ENCODE results near the gene THNSL1. TPM values are rescaled to one million over a fixed set of nuclear protein-coding genes. Genes with fewer than 3 reads are reported as not detected.

Gene THNSL1
- total and polyA plus RNA-seq, 8 donors, result under 0.01 to 5.0 (median 1.3) TPM

DNA sequence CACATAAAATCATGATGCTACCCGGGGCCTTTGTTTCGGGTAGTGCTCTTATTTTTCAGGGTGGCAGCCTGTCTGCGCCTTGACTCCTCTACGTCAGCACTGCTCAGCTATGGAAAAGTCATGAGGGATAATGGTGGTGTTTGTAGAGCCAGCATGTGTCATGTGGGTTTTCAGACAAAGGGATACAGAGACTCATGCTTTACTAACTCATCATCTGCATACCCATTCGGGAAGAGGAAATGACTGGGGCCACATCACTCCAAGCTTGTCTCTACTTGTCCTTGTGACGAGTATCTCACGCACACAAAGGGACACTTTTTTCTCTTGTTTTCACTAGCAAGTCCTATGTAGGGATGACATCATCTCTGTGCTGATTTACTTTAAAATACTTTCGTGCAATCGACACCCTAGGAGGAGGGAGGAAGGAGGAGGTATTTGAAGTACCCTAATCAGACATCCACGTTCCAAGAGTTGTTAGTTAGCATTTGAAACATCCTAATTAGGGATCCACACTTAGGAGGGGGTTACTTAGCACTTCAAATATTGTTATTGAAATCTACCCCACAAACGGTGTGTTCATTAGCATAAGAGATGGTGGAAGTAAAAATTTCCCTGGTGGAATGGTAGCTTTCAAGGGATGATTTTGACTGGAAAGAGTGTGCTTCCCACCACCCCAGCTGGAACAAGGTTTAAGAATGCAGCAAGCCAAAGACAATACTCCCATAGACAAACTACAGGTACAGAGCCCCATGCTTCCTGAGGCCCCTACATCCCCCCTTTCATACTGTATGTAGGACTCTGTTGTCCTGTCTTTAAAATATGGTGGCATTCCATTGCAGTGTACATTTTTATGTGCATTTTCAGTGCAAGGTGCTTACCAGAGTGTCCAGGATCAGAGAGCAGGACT, 52.0 kb downstream of the THNSL1 start:
- intact Hi-C loops (cut with DNase I; ENCODE audit: low total_unique reads), result no loop called here
- no peak for TF ChIP-seq POLR2A (IDR thresholded peaks at IDR 0.05)
- TF ChIP-seq, protein P1, sequence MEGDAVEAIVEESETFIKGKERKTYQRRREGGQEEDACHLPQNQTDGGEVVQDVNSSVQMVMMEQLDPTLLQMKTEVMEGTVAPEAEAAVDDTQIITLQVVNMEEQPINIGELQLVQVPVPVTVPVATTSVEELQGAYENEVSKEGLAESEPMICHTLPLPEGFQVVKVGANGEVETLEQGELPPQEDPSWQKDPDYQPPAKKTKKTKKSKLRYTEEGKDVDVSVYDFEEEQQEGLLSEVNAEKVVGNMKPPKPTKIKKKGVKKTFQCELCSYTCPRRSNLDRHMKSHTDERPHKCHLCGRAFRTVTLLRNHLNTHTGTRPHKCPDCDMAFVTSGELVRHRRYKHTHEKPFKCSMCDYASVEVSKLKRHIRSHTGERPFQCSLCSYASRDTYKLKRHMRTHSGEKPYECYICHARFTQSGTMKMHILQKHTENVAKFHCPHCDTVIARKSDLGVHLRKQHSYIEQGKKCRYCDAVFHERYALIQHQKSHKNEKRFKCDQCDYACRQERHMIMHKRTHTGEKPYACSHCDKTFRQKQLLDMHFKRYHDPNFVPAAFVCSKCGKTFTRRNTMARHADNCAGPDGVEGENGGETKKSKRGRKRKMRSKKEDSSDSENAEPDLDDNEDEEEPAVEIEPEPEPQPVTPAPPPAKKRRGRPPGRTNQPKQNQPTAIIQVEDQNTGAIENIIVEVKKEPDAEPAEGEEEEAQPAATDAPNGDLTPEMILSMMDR (IDR thresholded peaks at IDR 0.05), result no peak
- TF ChIP-seq POLR2AphosphoS5 (IDR thresholded peaks at IDR 0.05), result no peak
- TF ChIP-seq EP300 (IDR thresholded peaks at IDR 0.05), result no peak
- no peak overlapping the region for H3K4me3 ChIP-seq
- no peaks in the 10 kb centered on the region for H3K9me3 ChIP-seq
- no peak for DNase-seq
- 68 to 83% (median 73%) methylated on average over 11 of the region's 11 CpGs for WGBS, 5 donors
- no peaks in the 10 kb centered on the region for H3K27me3 ChIP-seq
- H3K4me1 ChIP-seq, result no peaks in the 10 kb centered on the region
- H3K27ac ChIP-seq, result no peak overlapping the region
- H3K36me3 ChIP-seq, result no peaks in the 10 kb centered on the region

DNA sequence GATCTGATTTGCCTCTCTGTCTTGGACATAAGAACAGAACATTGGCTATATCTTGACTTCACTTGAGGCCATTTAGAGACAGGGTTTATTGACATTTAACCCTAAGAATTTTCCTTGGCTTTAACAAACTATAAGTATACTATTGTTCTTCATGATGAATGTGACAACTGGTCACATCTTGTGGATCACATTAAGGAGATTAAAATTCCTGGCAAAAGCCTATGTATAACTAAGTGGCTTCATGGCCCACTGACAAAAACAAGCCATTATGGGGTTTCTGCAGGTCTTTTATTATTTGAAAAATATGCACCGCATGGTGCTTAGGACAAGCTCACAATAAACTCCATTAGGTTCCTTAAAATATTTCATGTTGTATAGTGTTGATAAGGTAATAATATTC, 54.8 kb downstream of the THNSL1 start:
- no peaks in the 10 kb centered on the region for H3K4me1 ChIP-seq
- DNase-seq, result no peak
- H3K27ac ChIP-seq, result no peak overlapping the region
- intact Hi-C loops (cut with DNase I; ENCODE audit: low total_unique reads), result loop anchor here (10.0 kb wide), 2 partner anchors 46 to 426 kb away; no protein-coding TSS in a partner anchor
- H3K27me3 ChIP-seq, result no peaks in the 10 kb centered on the region
- TF ChIP-seq, protein P1 (IDR thresholded peaks at IDR 0.05), result no peak
- TF ChIP-seq POLR2AphosphoS5 (IDR thresholded peaks at IDR 0.05), result no peak
- TF ChIP-seq EP300 (IDR thresholded peaks at IDR 0.05), result no peak
- no peak overlapping the region for H3K4me3 ChIP-seq
- H3K9me3 ChIP-seq, result no peaks in the 10 kb centered on the region
- 76 to 95% (median 93%) methylated on average over 1 of the region's 1 CpG for WGBS, 5 donors
- H3K36me3 ChIP-seq, result no peaks in the 10 kb centered on the region

DNA sequence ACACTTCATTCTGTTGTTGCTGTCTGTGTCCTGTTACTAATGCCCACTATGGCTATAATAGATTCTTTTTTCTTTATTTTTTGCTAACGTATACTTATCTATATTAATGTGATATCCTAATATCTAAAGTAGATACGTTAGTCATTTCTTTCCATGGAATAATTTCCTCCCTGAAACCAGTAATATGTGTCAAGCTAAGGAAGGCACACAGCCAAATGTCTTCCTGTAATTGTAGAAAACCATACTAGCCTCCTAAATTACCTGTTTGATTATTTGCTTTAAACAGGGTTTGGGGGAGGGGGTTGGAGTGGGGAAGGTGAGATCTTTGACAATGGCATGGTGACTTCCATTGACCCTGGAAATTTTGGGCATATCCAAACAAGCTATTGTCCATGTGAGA, 56.4 kb downstream of the THNSL1 start:
- WGBS, 5 donors, result 26 to 62% (median 29%) methylated on average over 2 of the region's 2 CpGs
- no peak for DNase-seq
- Histone ChIP-seq H3K36me3 (no peaks in the 10 kb centered on the region), H3K9me3 (no peaks in the 10 kb centered on the region), H3K27me3 (no peaks in the 10 kb centered on the region), H3K4me3 (no peak overlapping the region), H3K4me1 (no peaks in the 10 kb centered on the region), H3K27ac (no peak overlapping the region)
- intact Hi-C loops (cut with DNase I; ENCODE audit: low total_unique reads), result loop anchor here (10.0 kb wide), 2 partner anchors 48 to 428 kb away; no protein-coding TSS in a partner anchor
- TF ChIP-seq POLR2A (IDR thresholded peaks at IDR 0.05) (no peak), EP300 (IDR thresholded peaks at IDR 0.05) (no peak), POLR2AphosphoS5 (IDR thresholded peaks at IDR 0.05) (no peak)
- TF ChIP-seq, protein P1 (IDR thresholded peaks at IDR 0.05), result no peak

DNA sequence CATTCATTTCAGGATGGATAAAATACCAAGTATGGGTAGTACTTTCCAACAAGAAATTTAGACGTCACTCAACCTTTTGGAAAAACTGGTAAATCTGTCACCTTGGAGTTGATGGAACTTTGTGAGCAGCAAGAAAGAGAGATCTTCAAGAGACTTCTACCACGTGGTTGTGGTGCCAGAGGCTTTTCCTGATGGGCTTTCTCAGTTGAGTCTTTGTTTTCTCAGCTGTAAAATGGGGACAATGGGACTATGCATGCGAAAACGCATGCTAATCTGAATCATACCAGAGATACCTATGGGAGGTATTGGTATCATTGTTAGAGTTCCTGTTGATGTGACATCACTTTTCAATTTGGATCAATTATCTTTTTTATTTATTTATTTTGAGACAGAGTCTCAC, 59.4 kb downstream of the THNSL1 start:
- no peak for DNase-seq
- Histone ChIP-seq H3K9me3 (no peaks in the 10 kb centered on the region), H3K27ac (no peak overlapping the region), H3K27me3 (no peaks in the 10 kb centered on the region), H3K36me3 (no peaks in the 10 kb centered on the region), H3K4me1 (peaks cover 0 to 21% (median 7%) of the 10 kb centered on the region in 4 donors), H3K4me3 (no peak overlapping the region)
- TF ChIP-seq POLR2AphosphoS5 (IDR thresholded peaks at IDR 0.05), result no peak
- TF ChIP-seq EP300 (IDR thresholded peaks at IDR 0.05), result no peak
- TF ChIP-seq POLR2A (IDR thresholded peaks at IDR 0.05), result no peak
- TF ChIP-seq, protein P1 (IDR thresholded peaks at IDR 0.05), result no peak
- 85 to 92% (median 89%) methylated on average over 4 of the region's 4 CpGs for WGBS, 5 donors
- intact Hi-C loops (cut with DNase I; ENCODE audit: low total_unique reads), result loop anchor here (10.0 kb wide), 2 partner anchors 51 to 431 kb away; no protein-coding TSS in a partner anchor

Other genes starting within 250 kb of the THNSL1 start
- gene PRTFDC1, start 64.0 kb upstream of the THNSL1 start, total RNA-seq, result 10 to 100 TPM in 2 of 5 donors, 1 to 10 TPM in 2, not detected in 1; 1.2 to 21.6 (median 12.3) TPM
- gene PRTFDC1, start 64.0 kb upstream of the THNSL1 start, polyA plus RNA-seq, result 10 to 100 TPM in 2 of 3 donors, 1 to 10 TPM in 1; 5.7 to 14.1 (median 12.4) TPM
- 1 to 10 TPM in 1 of 5 donors, under 1 TPM in 1, not detected in 3; 0.37 to 4.9 TPM for gene ENKUR, start 454 bp upstream of the THNSL1 start, total RNA-seq
- 1 to 10 TPM in 1 of 3 donors, under 1 TPM in 1, not detected in 1; 0.35 to 1.7 TPM for gene ENKUR, start 454 bp upstream of the THNSL1 start, polyA plus RNA-seq
- 1 to 10 TPM in 1 of 5 donors, not detected in 4; 1.1 TPM for gene GPR158, start 158.4 kb downstream of the THNSL1 start, total RNA-seq
- gene GPR158, start 158.4 kb downstream of the THNSL1 start, polyA plus RNA-seq, result under 1 TPM; 0.05 to 0.25 (median 0.15) TPM